Kidney (tissue), 14 donors: ENCODE measurements around the gene ASB12. TPM values are rescaled to one million over a fixed set of nuclear protein-coding genes. Genes with fewer than 3 reads are reported as not detected.

Experiments
- DNase-seq, 5 donors: peaks; one replicate each; pipeline ENCODE4 v3.0.0-alpha.2; 2013 to 2020
- FAIRE-seq: peaks from 2 replicates; lab custom pipeline; 2012; peaks lifted over from hg19 to GRCh38; lab: Jason Lieb, UNC
- H3K27ac ChIP-seq, 2 donors: one replicate each; pipeline ENCODE4 v1.7.0; 2013; ENCODE audit warnings: low read depth in 2 of 2, low read length in 2 of 2, inconsistent platforms in 1 of 2
- H3K27me3 ChIP-seq: one replicate; pipeline ENCODE4 v1.7.1; 2013; ENCODE audit warnings: low read length, inconsistent platforms; ENCODE audit not compliant: control insufficient read depth, insufficient read depth
- H3K36me3 ChIP-seq, 3 donors: one replicate each; pipeline versions ENCODE4 v1.7.0 to v1.7.1; 2013; ENCODE audit warnings: low read length in 3 of 3, control low read depth in 1 of 3, inconsistent platforms in 1 of 3; ENCODE audit not compliant: insufficient read depth in 3 of 3, control insufficient read depth in 2 of 3
- H3K4me1 ChIP-seq, 3 donors: one replicate each; pipeline versions ENCODE4 v1.7.0 to v1.7.1; 2013; ENCODE audit warnings: low read length in 3 of 3, inconsistent platforms in 1 of 3, low read depth in 1 of 3; ENCODE audit not compliant: control insufficient read depth in 2 of 3, insufficient read depth in 2 of 3
- H3K4me3 ChIP-seq, 3 donors: one replicate each; pipeline versions ENCODE4 v1.7.0 to v1.8.1; 2013; ENCODE audit warnings: low read length in 3 of 3, control low read depth in 1 of 3, inconsistent platforms in 1 of 3
- H3K9ac ChIP-seq, 3 donors: one replicate each; pipeline versions ENCODE4 v1.7.0 to v1.7.1; 2013; ENCODE audit warnings: low read length in 3 of 3, control low read depth in 1 of 3, inconsistent platforms in 1 of 3
- H3K9me3 ChIP-seq, 3 donors: one replicate each; pipeline versions ENCODE4 v1.7.0 to v1.7.1; 2013; ENCODE audit warnings: low read length in 3 of 3, control low read depth in 1 of 3, inconsistent platforms in 1 of 3; ENCODE audit not compliant: control insufficient read depth in 2 of 3, insufficient read depth in 1 of 3
- CTCF ChIP-seq: IDR thresholded peaks from 3 replicates; pipeline ENCODE4 v1.5.1; 2012; ENCODE audit warnings: mild to moderate bottlenecking, moderate library complexity, borderline replicate concordance; ENCODE audit not compliant: insufficient read depth; ENCODE audit errors: extremely low read depth
- intact Hi-C: fragments of 100-400 bp; cut with DNase I; formaldehyde crosslinking; loops from one replicate; pipeline ENCODE4 v1.11.1; 2022
- polyA plus RNA-seq: library from polyadenylated mRNA; stranded (reverse); fragments of 350-450 nt; fragmentation: Illumina TruSeq; extraction: RNeasy Lipid Tissue Mini Kit (QIAGEN cat#74804); gene quantifications from one replicate; pipeline ENCODE4 v1.2.3, GENCODE V29; 2014; ENCODE audit warnings: low read depth, low replicate concordance; ENCODE audit not compliant: insufficient read depth
- total RNA-seq: library from RNA; stranded (reverse); fragmentation: NEBNext Ultra II Directional; extraction: Animal tissue kit (Norgen Biotek cat#: 25700); gene quantifications from one replicate; pipeline ENCODE4 v1.2.1, GENCODE V29; 2021
- donor health status: control.
- donor health status: control.
- donor health status: control.
- donor health status: control.
- donor health status: control.
- donor health status: DM: yes; HTN: yes; CAD: no.
- donor health status: Normal renal cell carcinoma (clear cell type).

ASB12 gene
- total and polyA plus RNA-seq, 2 donors from 2014 or later: 0.62 TPM; not detected in 1

DNA sequence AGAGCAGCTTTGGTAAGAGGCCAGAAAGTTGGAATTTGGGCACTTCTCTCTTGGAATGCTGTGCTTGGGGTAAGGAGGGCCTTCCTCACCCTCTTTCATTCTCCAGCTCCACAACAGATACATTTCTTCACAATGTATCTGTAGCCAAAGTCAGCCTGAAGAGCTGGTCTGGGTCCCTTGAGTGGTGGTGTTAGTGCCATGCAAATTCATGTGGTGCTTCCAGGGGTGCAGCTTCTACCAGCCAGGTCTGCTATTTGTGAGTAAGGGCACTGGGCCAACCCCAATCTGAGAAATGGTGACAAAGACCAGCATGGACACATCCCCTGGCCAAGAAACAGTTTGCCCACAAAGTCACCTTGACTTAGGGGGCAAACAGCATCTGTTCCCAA, 42.7 kb downstream of the ASB12 start:
- Histone ChIP-seq H3K4me3 (no peak overlapping the region), H3K4me1 (no peaks in the 10 kb centered on the region), H3K9me3 (no peaks in the 10 kb centered on the region), H3K9ac (no peak overlapping the region), H3K27me3 (no peaks in the 10 kb centered on the region), H3K27ac (no peak overlapping the region), H3K36me3 (peaks cover 0 to under 1% (median 0%) of the 10 kb centered on the region in 3 donors)
- DNase-seq (no peak), FAIRE-seq (no peak)
- no peak for TF ChIP-seq CTCF
- intact Hi-C loops: no loop called here

DNA sequence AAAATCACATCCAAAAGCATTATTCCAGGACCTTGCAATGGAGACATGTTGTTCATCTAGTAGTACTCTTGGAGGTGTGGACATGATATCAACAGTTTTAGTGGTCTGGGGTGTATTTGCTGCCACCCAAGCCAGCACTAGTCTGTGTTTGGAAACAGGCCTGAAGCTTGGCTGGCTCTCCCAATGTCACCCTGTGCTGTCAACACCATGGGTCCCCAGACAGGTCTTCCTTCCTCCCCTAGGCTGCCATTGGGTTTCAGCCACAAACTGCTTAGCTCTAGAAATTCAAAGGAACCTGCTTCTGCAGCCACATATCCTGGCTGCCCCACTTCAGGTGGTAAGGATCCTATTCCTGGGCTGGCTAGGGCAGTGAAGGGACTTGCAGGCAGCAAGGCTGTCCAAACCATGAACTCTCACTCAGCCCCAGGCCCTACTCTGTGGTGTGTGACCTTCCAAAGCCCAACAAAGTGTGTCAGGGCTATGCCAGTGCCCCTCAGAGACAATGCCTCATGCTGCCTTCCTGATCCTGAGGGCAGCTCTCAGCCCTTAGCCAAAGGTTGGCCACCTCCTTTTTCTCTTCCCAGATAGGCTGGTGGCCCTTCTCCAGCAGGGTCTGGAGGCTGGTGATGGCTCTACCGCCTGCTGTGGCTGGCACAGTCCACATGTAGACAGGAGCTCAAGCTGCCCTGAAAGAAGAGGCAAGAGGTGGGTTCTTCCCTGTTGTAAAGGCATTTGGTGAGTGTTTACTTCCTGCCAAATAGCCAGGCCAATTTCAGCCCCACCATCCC, 43.2 kb downstream of the ASB12 start:
- no peaks in the 10 kb centered on the region for H3K36me3 ChIP-seq
- intact Hi-C loops: no loop called here
- no peak for FAIRE-seq
- TF ChIP-seq CTCF: no peak
- no peaks in the 10 kb centered on the region for H3K9me3 ChIP-seq
- H3K9ac ChIP-seq: no peak overlapping the region
- no peaks in the 10 kb centered on the region for H3K4me1 ChIP-seq
- H3K4me3 ChIP-seq: no peak overlapping the region
- H3K27ac ChIP-seq: no peak overlapping the region
- no peak for DNase-seq
- no peaks in the 10 kb centered on the region for H3K27me3 ChIP-seq

DNA sequence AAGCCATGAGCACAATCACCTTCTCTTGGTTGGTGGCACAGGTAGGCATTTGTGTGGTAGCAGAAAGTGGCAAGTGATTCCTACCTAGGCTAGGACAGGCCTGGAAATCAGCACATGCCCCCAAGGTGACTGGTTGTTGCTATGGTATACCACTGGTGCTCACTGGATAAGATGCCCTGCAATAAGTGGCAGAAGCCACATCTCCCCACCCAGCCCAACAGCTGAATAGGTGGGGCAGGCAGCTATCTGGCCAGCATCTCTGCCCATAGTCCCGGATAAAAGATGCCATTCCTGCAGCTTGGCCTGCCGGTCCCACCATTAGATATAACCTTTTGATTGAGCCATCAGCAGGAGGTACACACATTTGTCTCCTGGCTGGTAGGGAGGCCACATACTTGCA, 46.0 kb downstream of the ASB12 start:
- no peak for FAIRE-seq
- no peak for TF ChIP-seq CTCF
- no peaks in the 10 kb centered on the region for H3K36me3 ChIP-seq
- H3K4me1 ChIP-seq: no peaks in the 10 kb centered on the region
- no peak overlapping the region for H3K9ac ChIP-seq
- intact Hi-C loops: no loop called here
- no peak for DNase-seq
- H3K27me3 ChIP-seq: no peaks in the 10 kb centered on the region
- H3K9me3 ChIP-seq: no peaks in the 10 kb centered on the region
- no peak overlapping the region for H3K27ac ChIP-seq
- H3K4me3 ChIP-seq: no peak overlapping the region
